Transverse colon (tissue), 4 donors: ENCODE data around the gene PIGT.

ENCODE experiments used
- EP300 ChIP-seq: sonication (generic); formaldehyde crosslinking; IDR thresholded peaks from one replicate; pipeline ENCODE4 v1.6.1; 2017; ENCODE audit warnings: antibody characterized with exemption, low read depth
- POLR2A ChIP-seq: fragments of 450-650 bp; IDR thresholded peaks from one replicate; pipeline ENCODE4 v1.6.1; 2016; ENCODE audit warnings: antibody characterized with exemption, mild to moderate bottlenecking, moderate library complexity
- POLR2AphosphoS5 ChIP-seq, 3 donors: sonication (generic); formaldehyde crosslinking; IDR thresholded peaks; one replicate each; pipeline ENCODE4 v1.6.1; 2016; ENCODE audit warnings: antibody characterized with exemption in 3 of 3
- TF ChIP-seq, protein P1 (sequence below), 5 experiments: fragments of 200-600 bp in 3 of 5; fragments of 450-650 bp in 2 of 5; sonication (generic) in 3 of 5; IDR thresholded peaks; 1 replicate in 2 of 5; 2 replicates in 3 of 5; pipeline ENCODE4 v1.5.1; 2016 to 2017; ENCODE audit warnings: antibody characterized with exemption in 5 of 5, inconsistent platforms in 3 of 5, mild to moderate bottlenecking in 2 of 5, moderate library complexity in 1 of 5

DNA sequence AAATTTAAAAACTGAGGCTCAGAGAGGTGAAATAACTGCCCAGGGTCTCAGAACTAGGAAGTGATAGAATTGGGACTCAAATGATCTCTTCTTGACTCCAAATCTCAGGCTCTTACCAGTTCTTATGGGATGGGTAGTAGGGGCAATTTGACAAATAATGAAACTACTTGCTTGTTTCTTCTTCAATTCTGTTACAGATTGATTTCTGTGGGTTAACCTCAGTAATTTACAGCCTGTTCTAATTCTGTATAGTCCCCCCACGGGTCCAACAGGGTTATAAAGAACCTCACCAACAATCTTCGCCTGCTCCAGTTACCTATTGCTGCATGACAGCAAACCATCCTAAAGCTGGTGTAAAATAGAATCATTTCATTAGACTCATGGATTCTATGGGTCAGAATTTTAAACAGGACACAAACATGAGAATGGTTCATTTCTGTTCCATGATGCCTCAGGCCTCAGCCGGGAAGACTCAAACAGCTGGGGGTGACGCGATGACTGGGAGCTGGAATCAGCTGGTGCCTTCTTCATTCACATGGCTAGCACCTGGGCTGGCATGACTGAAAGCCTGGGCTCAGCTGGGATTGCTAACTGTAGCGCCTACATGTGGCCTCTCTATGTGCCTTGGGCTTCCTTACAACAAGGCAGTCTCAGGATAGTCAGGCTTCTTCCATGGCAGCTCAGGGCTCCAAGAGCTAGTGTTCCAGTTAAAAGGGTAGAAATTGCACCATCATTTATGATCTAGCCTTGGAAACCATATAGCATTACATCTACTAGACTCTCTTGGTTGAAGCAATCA, 47.0 kb downstream of the PIGT start:
- TF ChIP-seq POLR2A (no peak), POLR2AphosphoS5 (IDR thresholded peaks at IDR 0.05) (no peak), EP300 (no peak)
- TF ChIP-seq, protein P1, sequence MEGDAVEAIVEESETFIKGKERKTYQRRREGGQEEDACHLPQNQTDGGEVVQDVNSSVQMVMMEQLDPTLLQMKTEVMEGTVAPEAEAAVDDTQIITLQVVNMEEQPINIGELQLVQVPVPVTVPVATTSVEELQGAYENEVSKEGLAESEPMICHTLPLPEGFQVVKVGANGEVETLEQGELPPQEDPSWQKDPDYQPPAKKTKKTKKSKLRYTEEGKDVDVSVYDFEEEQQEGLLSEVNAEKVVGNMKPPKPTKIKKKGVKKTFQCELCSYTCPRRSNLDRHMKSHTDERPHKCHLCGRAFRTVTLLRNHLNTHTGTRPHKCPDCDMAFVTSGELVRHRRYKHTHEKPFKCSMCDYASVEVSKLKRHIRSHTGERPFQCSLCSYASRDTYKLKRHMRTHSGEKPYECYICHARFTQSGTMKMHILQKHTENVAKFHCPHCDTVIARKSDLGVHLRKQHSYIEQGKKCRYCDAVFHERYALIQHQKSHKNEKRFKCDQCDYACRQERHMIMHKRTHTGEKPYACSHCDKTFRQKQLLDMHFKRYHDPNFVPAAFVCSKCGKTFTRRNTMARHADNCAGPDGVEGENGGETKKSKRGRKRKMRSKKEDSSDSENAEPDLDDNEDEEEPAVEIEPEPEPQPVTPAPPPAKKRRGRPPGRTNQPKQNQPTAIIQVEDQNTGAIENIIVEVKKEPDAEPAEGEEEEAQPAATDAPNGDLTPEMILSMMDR (IDR thresholded peaks at IDR 0.05): no peak
